PC-9 (cell line): ENCODE results near the gene COPA. TPM values are rescaled to one million over a fixed set of nuclear protein-coding genes. Genes with fewer than 3 reads are reported as not detected.

Source experiments
- BruUV-seq: library from RNA; stranded (reverse); fragments of 400-500 nt; replicated peaks from 2 replicates; lab custom pipeline; 2021; lab: Mats Ljungman, UMichigan
- CTCF ChIA-PET: fragments of 300-600 bp; sonication (Branson Sonifier 250); formaldehyde crosslinking; loops from one replicate; lab custom pipeline; 2022; ENCODE audit warnings: antibody characterized with exemption; lab: Charles Lee
- POLR2A ChIA-PET: fragments of 300-600 bp; sonication (Branson Sonifier 250); formaldehyde crosslinking; loops from one replicate; lab custom pipeline; 2022; ENCODE audit warnings: antibody characterized with exemption; ENCODE audit not compliant: unreplicated experiment; lab: Charles Lee
- DNase-seq, 2 experiments: peaks; one replicate each; pipeline versions ENCODE4 v3.0.0 to v3.0.0-alpha.2; 2015 to 2022; ENCODE audit warnings: mixed read lengths in 1 of 2
- H2AFZ ChIP-seq: fragments of 200-600 bp; sonication (generic); 2 replicates; pipeline ENCODE4 v1.8.1; 2017; ENCODE audit warnings: antibody characterized with exemption
- H3F3A ChIP-seq: fragments of 200-600 bp; sonication (generic); 2 replicates; pipeline ENCODE4 v1.8.1; 2017; ENCODE audit warnings: antibody characterized with exemption, mild to moderate bottlenecking, low read depth; ENCODE audit not compliant: insufficient read depth
- H3K27ac ChIP-seq: fragments of 200-600 bp; sonication (generic); 2 replicates; pipeline ENCODE4 v1.6.1; 2016; ENCODE audit warnings: mixed run types
- H3K27me3 ChIP-seq: fragments of 200-600 bp; sonication (generic); 2 replicates; pipeline ENCODE4 v1.6.1; 2016; ENCODE audit warnings: low read depth, mixed run types; ENCODE audit not compliant: insufficient read depth
- H3K36me3 ChIP-seq: fragments of 200-600 bp; sonication (generic); 2 replicates; pipeline ENCODE4 v1.6.1; 2016; ENCODE audit warnings: low read depth, mixed run types
- H3K4me1 ChIP-seq: fragments of 200-600 bp; sonication (generic); replicated peaks from 2 replicates; pipeline ENCODE4 v1.6.1; 2016; ENCODE audit warnings: mixed run types; ENCODE audit not compliant: insufficient read depth
- H3K4me2 ChIP-seq: fragments of 200-600 bp; sonication (generic); 2 replicates; pipeline ENCODE4 v1.6.1; 2017; ENCODE audit warnings: mixed run types
- H3K4me3 ChIP-seq: fragments of 200-600 bp; sonication (generic); 2 replicates; pipeline ENCODE4 v1.6.1; 2016; ENCODE audit warnings: mixed run types
- H3K79me2 ChIP-seq: fragments of 200-600 bp; sonication (generic); 2 replicates; pipeline ENCODE4 v1.6.1; 2017; ENCODE audit warnings: low read depth, mixed run types
- H3K9me2 ChIP-seq: fragments of 200-600 bp; sonication (generic); 2 replicates; pipeline ENCODE4 v1.8.1; 2017; ENCODE audit warnings: mild to moderate bottlenecking; ENCODE audit not compliant: insufficient read depth
- H3K9me3 ChIP-seq: fragments of 200-600 bp; sonication (generic); 2 replicates; pipeline ENCODE4 v1.8.1; 2016; ENCODE audit warnings: low read depth; ENCODE audit not compliant: insufficient read depth
- H4K20me1 ChIP-seq: fragments of 200-600 bp; sonication (generic); 2 replicates; pipeline ENCODE4 v1.8.1; 2017; ENCODE audit not compliant: insufficient read depth
- CTCF ChIP-seq: fragments of 200-600 bp; sonication (generic); conservative IDR thresholded peaks from 2 replicates; pipeline ENCODE4 v1.6.1; 2017; ENCODE audit warnings: mixed run types, antibody characterized with exemption, mild to moderate bottlenecking, moderate library complexity
- EZH2 ChIP-seq: fragments of 200-600 bp; sonication (generic); IDR thresholded peaks from 2 replicates; pipeline ENCODE4 v1.8.0; 2017; ENCODE audit warnings: antibody characterized with exemption, low read depth
- intact Hi-C: fragments of 100-400 bp; cut with micrococcal nuclease; formaldehyde crosslinking; loops from one replicate; pipeline ENCODE4 v1.10.0; 2022; ENCODE audit not compliant: unreplicated experiment
- total RNA-seq: library from RNA; stranded (reverse); gene quantifications from 2 replicates; pipeline ENCODE4 v1.2.3, GENCODE V29; 2021

COPA gene
- total RNA-seq, 1 experiment from 2014 or later, result 147 TPM

GRCh38 chr1:160251687-160252526 is 91.1 kb downstream of the COPA start:
- intact Hi-C loops, result loop anchor here (1.0 kb wide), 1 partner anchor 151 kb away; no protein-coding TSS in a partner anchor
- peaks cover 15% of the 10 kb centered on the region for H3F3A ChIP-seq
- CTCF ChIA-PET, result interaction anchor here (0.9 to 1.9 kb wide), 11 partner anchors 32 to 359 kb away, joined by 3 to 15 read pairs (median 5); partner anchors contain the start of gene IGSF8
- H3K4me3 ChIP-seq, result no peak overlapping the region
- no peaks in the 10 kb centered on the region for H3K9me3 ChIP-seq
- TF ChIP-seq CTCF (peak; percentile 81), EZH2 (no peak)
- no peak overlapping the region for H2AFZ ChIP-seq
- H3K27ac ChIP-seq, result no peak overlapping the region
- peaks cover 61% of the 10 kb centered on the region for H3K79me2 ChIP-seq
- H3K4me1 ChIP-seq, result peaks cover 9% of the 10 kb centered on the region
- no peaks in the 10 kb centered on the region for H3K9me2 ChIP-seq
- H3K27me3 ChIP-seq, result no peaks in the 10 kb centered on the region
- H3K4me2 ChIP-seq, result no peak overlapping the region
- BruUV-seq, result no TSS peak
- DNase-seq, result peak; percentile 33 to 71
- H4K20me1 ChIP-seq, result peaks cover 45% of the 10 kb centered on the region
- POLR2A ChIA-PET, result interaction anchor here (0.5 to 0.7 kb wide), 4 partner anchors 13 to 228 kb away, joined by 3 to 5 read pairs (median 3); no protein-coding TSS in a partner anchor
- 0 out of 2 replicates have a peak, but pooled peaks cover 8% of the 10 kb centered on the region for H3K36me3 ChIP-seq

DNA sequence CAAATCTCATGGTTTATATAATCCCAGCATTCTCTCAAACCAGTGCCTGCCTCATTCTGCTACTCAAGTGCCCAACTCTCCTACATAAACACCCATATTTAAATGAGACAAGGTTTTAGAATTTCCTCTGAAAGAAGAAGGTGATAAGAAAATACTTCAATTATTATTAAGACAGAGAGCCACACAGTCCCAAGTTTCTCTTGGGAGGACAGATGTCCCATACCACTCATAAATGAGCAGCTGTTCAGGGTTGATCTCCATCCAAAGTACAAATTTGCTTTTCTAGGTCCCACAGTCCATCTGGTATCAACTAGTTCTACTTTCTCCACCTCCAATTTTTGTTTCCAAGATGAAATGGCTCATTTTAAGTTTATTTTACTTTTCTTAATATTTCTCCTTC is 92.0 kb downstream of the COPA start:
- H3K4me1 ChIP-seq, result no peaks in the 10 kb centered on the region
- TF ChIP-seq CTCF (no peak), EZH2 (no peak)
- H4K20me1 ChIP-seq, result peaks cover 40% of the 10 kb centered on the region
- CTCF ChIA-PET, result interaction anchor here (1.1 to 1.9 kb wide), 2 partner anchors 12 to 58 kb away, joined by 3 to 15 read pairs; partner anchors contain the start of gene DCAF8
- H3K27me3 ChIP-seq, result no peaks in the 10 kb centered on the region
- intact Hi-C loops, result no loop called here
- BruUV-seq, result no TSS peak
- no peak overlapping the region for H2AFZ ChIP-seq
- no peak overlapping the region for H3K4me3 ChIP-seq
- DNase-seq, result no peak
- POLR2A ChIA-PET, result interaction anchor here (0.5 kb wide), 1 partner anchor 37 kb away, joined by 3 read pairs; no protein-coding TSS in a partner anchor
- H3K79me2 ChIP-seq, result peaks cover 56% of the 10 kb centered on the region
- 0 out of 2 replicates have a peak, but pooled peaks cover 8% of the 10 kb centered on the region for H3K36me3 ChIP-seq
- H3K4me2 ChIP-seq, result no peak overlapping the region
- no peaks in the 10 kb centered on the region for H3K9me2 ChIP-seq
- no peak overlapping the region for H3K27ac ChIP-seq
- peaks cover 9% of the 10 kb centered on the region; the same call in 1 of the 2 replicates for H3F3A ChIP-seq
- H3K9me3 ChIP-seq, result no peaks in the 10 kb centered on the region

DNA sequence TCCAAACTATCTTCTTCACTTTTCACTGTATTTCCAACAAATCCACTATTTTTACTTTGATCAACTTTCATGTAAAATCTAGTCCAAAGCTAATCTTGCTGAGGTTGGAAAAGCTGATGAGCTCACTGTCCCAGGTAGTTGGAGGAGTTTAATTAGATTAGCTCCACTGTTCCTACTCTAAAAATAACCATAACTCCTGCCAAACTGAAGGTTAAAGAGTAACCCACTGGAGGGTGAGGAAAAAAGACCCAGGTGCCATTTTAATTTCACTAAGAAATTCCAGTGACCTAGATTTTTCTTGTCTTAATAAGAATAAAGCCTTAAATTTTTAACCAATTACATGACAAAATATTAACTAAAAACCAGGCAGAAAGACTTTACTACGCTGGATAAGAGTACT is 96.0 kb downstream of the COPA start:
- Histone ChIP-seq H3K4me2 (no peak overlapping the region), H4K20me1 (peaks cover 59% of the 10 kb centered on the region), H3K4me1 (no peaks in the 10 kb centered on the region), H3K9me2 (no peaks in the 10 kb centered on the region), H3K27me3 (no peaks in the 10 kb centered on the region), H3K27ac (no peak overlapping the region), H3K4me3 (no peak overlapping the region), H3K36me3 (0 out of 2 replicates have a peak, but pooled peaks cover 8% of the 10 kb centered on the region), H3K9me3 (no peaks in the 10 kb centered on the region), H2AFZ (no peak overlapping the region), H3F3A (no peaks in the 10 kb centered on the region; the same call in 1 of the 2 replicates), H3K79me2 (peaks cover 64% of the 10 kb centered on the region)
- DNase-seq, result no peak
- intact Hi-C loops, result no loop called here
- no peak for TF ChIP-seq EZH2
- no peak for TF ChIP-seq CTCF
- BruUV-seq, result no TSS peak
- ChIA-PET CTCF (no interaction called here), POLR2A (no interaction called here)
